HG03135 (cell line): Measurements from ENCODE around the gene LRP3.
"Not testable (repeated sequence)": the region's sequence is repeated elsewhere in the genome, so short reads cannot be mapped to it uniquely, and the experiment has no call there.

Source experiments
- ATAC-seq: cut with Tn5 transposase; IDR thresholded peaks from one replicate; pipeline ENCODE4 v1.9.1; 2021; ENCODE audit warnings: mild to moderate bottlenecking, moderate library complexity; ENCODE audit not compliant: unreplicated experiment

The LRP3 gene

GRCh38 chr19:33201886-33202545 is 7.9 kb downstream of the LRP3 start:
- no peak for ATAC-seq

- ATAC-seq, result no peak
Observed at GRCh38 chr19:33202546-33203507, 8.7 kb downstream of the LRP3 start.

- no peak for ATAC-seq
Observed at GRCh38 chr19:33203529-33203928, 9.4 kb downstream of the LRP3 start.

- ATAC-seq, result no peak
Observed at GRCh38 chr19:33204136-33204973, 10.2 kb downstream of the LRP3 start.

GRCh38 chr19:33205110-33205509 is 11.0 kb downstream of the LRP3 start:
- no peak for ATAC-seq

GRCh38 chr19:33205531-33206260 is 11.6 kb downstream of the LRP3 start:
- ATAC-seq, result no peak

GRCh38 chr19:33206261-33207039 is 12.3 kb downstream of the LRP3 start:
- no peak for ATAC-seq

- ATAC-seq, result no peak
Observed at GRCh38 chr19:33207040-33207620, 13.0 kb downstream of the LRP3 start.

GRCh38 chr19:33207903-33208302 is 13.8 kb downstream of the LRP3 start:
- no peak for ATAC-seq

- ATAC-seq, result no peak
Observed at GRCh38 chr19:33208371-33208895, 14.3 kb downstream of the LRP3 start.

- ATAC-seq, result no peak
Observed at GRCh38 chr19:33208904-33209849, 15.0 kb downstream of the LRP3 start.

- not testable (repeated sequence) for ATAC-seq
Observed at GRCh38 chr19:33209850-33210230, 15.7 kb downstream of the LRP3 start.

- ATAC-seq, result no peak
Observed at GRCh38 chr19:33210266-33210940, 16.3 kb downstream of the LRP3 start.

GRCh38 chr19:33211794-33212435 is 17.8 kb downstream of the LRP3 start:
- no peak for ATAC-seq

- no peak for ATAC-seq
Observed at GRCh38 chr19:33212436-33213172, 18.5 kb downstream of the LRP3 start.

- ATAC-seq, result no peak
Observed at GRCh38 chr19:33214596-33214995, 20.5 kb downstream of the LRP3 start.
